ENCODE data around the gene FGD4. TPM values are rescaled to one million over a fixed set of nuclear protein-coding genes. Genes with fewer than 3 reads are reported as not detected.

FGD4 gene
- total and polyA plus RNA-seq, 5 donors, result 3.5 to 12.5 (median 10.7) TPM

GRCh38 chr12:32606443-32606842 is 207.1 kb downstream of the FGD4 start:
- intact Hi-C loops (cut with DNase I), result no loop called here
- no peaks in the 10 kb centered on the region for H3K9me3 ChIP-seq (ENCODE audit: control insufficient read depth, low read length)
- no peak for DNase-seq
- ATAC-seq, result no peak
- no peak overlapping the region for H3K27ac ChIP-seq (ENCODE audit: low read length)
- no peaks in the 10 kb centered on the region for H3K27me3 ChIP-seq (ENCODE audit: control insufficient read depth, insufficient read depth)
- 89% methylated on average over 2 of the region's 2 CpGs for WGBS
- peaks cover 3% of the 10 kb centered on the region for H3K4me1 ChIP-seq (ENCODE audit: control insufficient read depth, insufficient read depth, low read length)
- H3K4me3 ChIP-seq (ENCODE audit: low read length), result no peak overlapping the region

DNA sequence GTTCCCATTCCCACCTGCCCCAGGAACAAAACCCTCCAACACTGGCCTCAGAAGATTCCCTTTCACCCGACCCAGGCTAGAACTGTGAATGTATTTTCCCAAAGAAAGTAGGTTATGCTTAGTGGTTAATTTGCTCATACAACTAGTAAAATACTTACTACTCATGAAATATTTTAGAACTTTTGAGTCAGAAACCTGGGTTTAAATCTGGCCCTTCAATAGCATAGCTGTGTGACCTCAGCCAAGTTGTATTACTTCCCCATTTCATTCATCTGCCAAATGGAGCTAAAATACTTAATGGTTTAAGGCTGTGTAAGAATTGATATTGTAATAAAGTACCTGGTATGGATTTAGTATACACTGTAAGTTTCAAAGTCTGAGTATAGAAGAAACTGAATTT is 210.6 kb downstream of the FGD4 start:
- ATAC-seq (no peak), DNase-seq (no peak)
- 88% methylated on average over 1 of the region's 1 CpG for WGBS
- H3K27me3 ChIP-seq (ENCODE audit: control insufficient read depth, insufficient read depth), result no peaks in the 10 kb centered on the region
- no peak overlapping the region for H3K4me3 ChIP-seq (ENCODE audit: low read length)
- peaks cover 2% of the 10 kb centered on the region for H3K4me1 ChIP-seq (ENCODE audit: control insufficient read depth, insufficient read depth, low read length)
- H3K9me3 ChIP-seq (ENCODE audit: control insufficient read depth, low read length), result no peaks in the 10 kb centered on the region
- H3K27ac ChIP-seq (ENCODE audit: low read length), result no peak overlapping the region
- intact Hi-C loops (cut with DNase I), result no loop called here

DNA sequence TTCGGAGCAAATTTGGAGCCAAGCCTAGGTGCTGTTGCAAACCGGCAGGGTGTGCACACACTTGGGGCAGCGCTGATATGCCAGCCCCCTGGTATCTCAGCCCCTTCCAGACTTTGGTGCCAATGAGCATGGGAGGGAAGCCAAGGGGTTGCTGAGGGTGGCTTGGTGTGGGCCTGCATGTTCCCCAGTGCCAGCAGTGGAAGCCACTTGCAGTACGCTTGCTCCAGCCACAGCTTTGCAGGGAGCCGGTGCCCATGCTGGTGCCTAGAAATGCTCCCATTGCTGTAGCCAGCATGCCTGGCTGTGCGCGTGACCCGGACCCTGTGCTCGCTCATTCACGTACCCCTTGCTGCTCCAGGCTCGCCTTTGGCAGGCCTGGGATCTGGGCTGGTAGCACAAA is 212.6 kb downstream of the FGD4 start:
- Histone ChIP-seq H3K4me1 (ENCODE audit: control insufficient read depth, insufficient read depth, low read length) (peaks cover 2% of the 10 kb centered on the region), H3K9me3 (ENCODE audit: control insufficient read depth, low read length) (no peaks in the 10 kb centered on the region), H3K27me3 (ENCODE audit: control insufficient read depth, insufficient read depth) (no peaks in the 10 kb centered on the region), H3K4me3 (ENCODE audit: low read length) (no peak overlapping the region), H3K27ac (ENCODE audit: low read length) (peak overlapping the region; percentile 1)
- intact Hi-C loops (cut with DNase I), result no loop called here
- ATAC-seq, result peak; percentile 52 to 66
- peak; percentile 20 to 56 (median 47) for DNase-seq
- WGBS, result 80% methylated on average over 11 of the region's 11 CpGs

DNA sequence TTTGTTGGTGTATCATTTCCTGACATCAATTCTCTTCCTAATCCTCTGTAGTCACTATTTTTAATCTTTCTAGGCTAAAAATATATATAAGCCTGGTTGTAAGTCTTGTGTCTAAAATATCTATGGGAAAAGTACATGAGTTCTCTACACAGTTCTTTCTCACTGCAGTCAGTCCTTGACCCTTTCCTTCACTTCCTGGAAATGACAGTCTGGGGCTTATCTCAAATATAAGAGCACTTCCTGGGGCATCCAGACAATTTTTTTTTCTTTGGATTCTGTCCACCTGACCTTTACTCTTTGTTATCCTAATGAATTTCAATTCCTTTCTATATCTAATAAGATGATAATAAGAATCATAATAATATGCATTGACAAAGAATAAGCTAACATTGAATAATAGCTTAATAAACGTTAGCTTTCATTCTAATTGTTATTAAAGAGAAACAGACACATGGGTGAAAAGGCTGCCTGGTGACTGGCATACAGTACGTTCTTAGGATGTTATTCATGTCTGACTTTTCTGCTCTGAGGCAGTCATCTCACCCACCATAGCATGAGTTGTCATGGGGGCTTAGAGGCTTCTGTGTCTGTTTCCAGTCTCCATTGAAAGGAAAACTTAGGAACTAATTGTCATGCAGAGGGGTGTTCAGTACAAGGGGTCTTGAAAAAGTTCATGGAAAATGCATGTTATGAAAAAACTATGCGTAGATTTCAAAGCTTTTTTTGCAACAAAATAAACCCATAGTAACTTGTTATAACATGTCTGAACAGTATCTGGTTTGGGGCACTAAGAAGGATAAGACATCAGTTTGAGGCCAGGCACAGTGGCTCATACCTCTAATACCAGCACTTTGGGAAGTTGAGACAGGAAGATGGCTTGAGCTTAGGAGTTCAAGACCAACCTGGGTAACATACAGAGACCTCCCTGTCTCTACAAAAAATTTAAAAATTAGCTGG is 213.6 kb downstream of the FGD4 start:
- ATAC-seq (no peak), DNase-seq (no peak)
- Histone ChIP-seq H3K4me3 (ENCODE audit: low read length) (no peak overlapping the region), H3K9me3 (ENCODE audit: control insufficient read depth, low read length) (no peaks in the 10 kb centered on the region), H3K27me3 (ENCODE audit: control insufficient read depth, insufficient read depth) (no peaks in the 10 kb centered on the region), H3K4me1 (ENCODE audit: control insufficient read depth, insufficient read depth, low read length) (peaks cover 2% of the 10 kb centered on the region), H3K27ac (ENCODE audit: low read length) (no peak overlapping the region)
- intact Hi-C loops (cut with DNase I), result no loop called here
- WGBS, result 65% methylated on average over 3 of the region's 3 CpGs

- H3K9me3 ChIP-seq (ENCODE audit: control insufficient read depth, low read length), result no peaks in the 10 kb centered on the region
- no peak for ATAC-seq
- peaks cover 2% of the 10 kb centered on the region for H3K4me1 ChIP-seq (ENCODE audit: control insufficient read depth, insufficient read depth, low read length)
- no peak overlapping the region for H3K27ac ChIP-seq (ENCODE audit: low read length)
- DNase-seq, result no peak
- no peaks in the 10 kb centered on the region for H3K27me3 ChIP-seq (ENCODE audit: control insufficient read depth, insufficient read depth)
- WGBS, result 79% methylated on average over 6 of the region's 6 CpGs
- no peak overlapping the region for H3K4me3 ChIP-seq (ENCODE audit: low read length)
- intact Hi-C loops (cut with DNase I), result no loop called here
These were observed 216.1 kb downstream of the FGD4 start for GRCh38 chr12:32615441-32615840.

GRCh38 chr12:32617534-32617933 is 218.2 kb downstream of the FGD4 start:
- WGBS, result 95% methylated on average over 4 of the region's 4 CpGs
- Histone ChIP-seq H3K4me1 (ENCODE audit: control insufficient read depth, insufficient read depth, low read length) (no peaks in the 10 kb centered on the region), H3K4me3 (ENCODE audit: low read length) (no peak overlapping the region), H3K27me3 (ENCODE audit: control insufficient read depth, insufficient read depth) (no peaks in the 10 kb centered on the region), H3K27ac (ENCODE audit: low read length) (no peak overlapping the region), H3K9me3 (ENCODE audit: control insufficient read depth, low read length) (no peaks in the 10 kb centered on the region)
- DNase-seq (no peak), ATAC-seq (no peak)
- intact Hi-C loops (cut with DNase I), result no loop called here

DNA sequence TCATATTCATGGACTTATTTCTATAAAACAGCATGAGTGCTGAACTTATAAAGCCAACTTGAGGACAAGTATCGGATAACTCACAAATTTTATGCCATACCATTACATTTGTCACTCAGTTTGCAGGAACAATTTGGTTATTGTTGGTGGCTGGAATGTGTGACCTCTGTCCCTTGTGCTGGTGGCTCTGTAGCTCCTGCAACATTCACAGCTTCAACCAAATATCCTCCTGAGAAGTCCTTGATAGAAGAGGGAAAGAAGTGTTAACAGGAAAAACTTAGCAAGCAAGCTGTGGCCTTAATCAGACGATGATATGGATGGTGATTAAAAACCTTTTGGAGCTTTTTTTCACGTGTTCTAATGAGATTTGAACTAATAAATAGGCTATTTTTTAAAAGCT is 218.8 kb downstream of the FGD4 start:
- H3K4me3 ChIP-seq (ENCODE audit: low read length), result no peak overlapping the region
- H3K27ac ChIP-seq (ENCODE audit: low read length), result no peak overlapping the region
- WGBS, result 66% methylated on average over 3 of the region's 3 CpGs
- intact Hi-C loops (cut with DNase I), result no loop called here
- no peak for DNase-seq
- ATAC-seq, result no peak
- no peaks in the 10 kb centered on the region for H3K9me3 ChIP-seq (ENCODE audit: control insufficient read depth, low read length)
- no peaks in the 10 kb centered on the region for H3K27me3 ChIP-seq (ENCODE audit: control insufficient read depth, insufficient read depth)
- H3K4me1 ChIP-seq (ENCODE audit: control insufficient read depth, insufficient read depth, low read length), result no peaks in the 10 kb centered on the region

DNA sequence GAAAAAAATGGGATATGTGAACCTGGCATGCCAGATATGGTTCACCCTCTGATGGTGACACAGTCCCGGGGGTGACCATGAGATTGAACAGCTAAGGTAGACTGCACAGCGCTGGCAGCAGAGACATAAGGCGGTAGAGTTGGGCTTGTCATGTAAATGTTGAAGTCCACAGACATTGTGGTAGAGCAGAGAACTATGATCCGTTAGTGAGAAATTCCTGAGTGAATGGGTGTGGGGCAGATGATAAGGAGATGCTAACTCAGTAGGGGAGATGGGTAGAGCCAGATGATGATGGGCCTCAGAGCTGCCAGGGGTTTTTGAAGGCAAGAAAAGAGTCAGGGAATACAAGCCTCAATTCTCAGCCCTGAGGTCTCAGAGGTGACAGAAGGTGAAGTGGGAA is 228.6 kb downstream of the FGD4 start:
- intact Hi-C loops (cut with DNase I), result no loop called here
- 95% methylated on average over 4 of the region's 4 CpGs for WGBS
- Histone ChIP-seq H3K27me3 (ENCODE audit: control insufficient read depth, insufficient read depth) (no peaks in the 10 kb centered on the region), H3K27ac (ENCODE audit: low read length) (no peak overlapping the region), H3K4me3 (ENCODE audit: low read length) (no peak overlapping the region), H3K9me3 (ENCODE audit: control insufficient read depth, low read length) (no peaks in the 10 kb centered on the region), H3K4me1 (ENCODE audit: control insufficient read depth, insufficient read depth, low read length) (no peaks in the 10 kb centered on the region)
- ATAC-seq (no peak), DNase-seq (no peak)

DNA sequence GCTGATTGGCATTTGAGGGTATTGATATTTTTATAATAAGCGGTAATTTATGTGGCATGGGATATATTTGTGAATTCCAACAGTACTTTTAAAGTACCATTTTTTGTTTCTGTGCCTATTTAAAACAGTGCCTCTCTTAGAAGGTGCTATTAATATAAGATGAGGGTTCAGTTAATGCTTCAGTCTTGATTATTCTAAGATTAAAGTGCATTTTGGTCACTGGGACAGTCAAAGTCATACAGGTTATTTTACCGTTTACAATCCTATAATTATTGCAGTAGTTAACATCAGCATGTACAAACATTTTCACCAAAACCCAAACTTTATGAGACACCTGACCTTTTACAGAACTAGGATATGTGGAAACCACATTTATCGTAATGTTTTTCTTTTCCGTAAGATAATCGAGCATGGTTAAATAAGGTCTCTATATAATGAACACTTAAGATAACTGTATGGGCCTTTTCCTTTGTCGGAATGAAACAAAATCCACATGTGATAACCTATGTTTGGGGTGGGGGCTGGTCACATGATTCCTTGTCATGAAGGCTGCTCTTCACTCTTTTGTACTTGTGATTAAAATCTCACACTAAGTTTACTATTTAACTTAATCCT is 242.0 kb downstream of the FGD4 start:
- ATAC-seq, result no peak
- no peak for DNase-seq
- H3K27me3 ChIP-seq (ENCODE audit: control insufficient read depth, insufficient read depth), result no peaks in the 10 kb centered on the region
- no peaks in the 10 kb centered on the region for H3K9me3 ChIP-seq (ENCODE audit: control insufficient read depth, low read length)
- no peaks in the 10 kb centered on the region for H3K4me1 ChIP-seq (ENCODE audit: control insufficient read depth, insufficient read depth, low read length)
- no peak overlapping the region for H3K27ac ChIP-seq (ENCODE audit: low read length)
- H3K4me3 ChIP-seq (ENCODE audit: low read length), result no peak overlapping the region
- 88% methylated on average over 6 of the region's 6 CpGs for WGBS
- intact Hi-C loops (cut with DNase I), result no loop called here

- ATAC-seq (no peak), DNase-seq (no peak)
- intact Hi-C loops (cut with DNase I), result no loop called here
- Histone ChIP-seq H3K4me3 (ENCODE audit: low read length) (no peak overlapping the region), H3K27ac (ENCODE audit: low read length) (no peak overlapping the region), H3K4me1 (ENCODE audit: control insufficient read depth, insufficient read depth, low read length) (no peaks in the 10 kb centered on the region), H3K9me3 (ENCODE audit: control insufficient read depth, low read length) (no peaks in the 10 kb centered on the region), H3K27me3 (ENCODE audit: control insufficient read depth, insufficient read depth) (no peaks in the 10 kb centered on the region)
- 71% methylated on average over 2 of the region's 2 CpGs for WGBS
These were observed 245.1 kb downstream of the FGD4 start for GRCh38 chr12:32644431-32644830.

GRCh38 chr12:32647275-32647674 is 247.9 kb downstream of the FGD4 start:
- intact Hi-C loops (cut with DNase I), result no loop called here
- Histone ChIP-seq H3K9me3 (ENCODE audit: control insufficient read depth, low read length) (no peaks in the 10 kb centered on the region), H3K27ac (ENCODE audit: low read length) (no peak overlapping the region), H3K27me3 (ENCODE audit: control insufficient read depth, insufficient read depth) (no peaks in the 10 kb centered on the region), H3K4me1 (ENCODE audit: control insufficient read depth, insufficient read depth, low read length) (no peaks in the 10 kb centered on the region), H3K4me3 (ENCODE audit: low read length) (no peak overlapping the region)
- ATAC-seq, result no peak
- 57% methylated on average over 3 of the region's 3 CpGs for WGBS
- DNase-seq, result no peak

Measured in right cardiac atrium (tissue), 5 donors.